Calu3 (cell line): Measurements from ENCODE around the gene MOB3A. TPM values are rescaled to one million over a fixed set of nuclear protein-coding genes. Genes with fewer than 3 reads are reported as not detected.

Source experiments
- BruUV-seq: library from RNA; stranded (reverse); fragments of 400-500 nt; replicated peaks from 2 replicates; lab custom pipeline; 2021; lab: Mats Ljungman, UMichigan
- CTCF ChIA-PET: fragments of 300-600 bp; sonication (Branson Sonifier 250); formaldehyde crosslinking; loops from one replicate; lab custom pipeline; 2022; ENCODE audit warnings: antibody characterized with exemption; lab: Charles Lee
- DNase-seq: peaks from one replicate; pipeline ENCODE4 v3.0.0; 2022
- H3K27ac Mint-ChIP-seq: one replicate; pipeline ENCODE4 v1.8.0; 2022; ENCODE audit warnings: mixed read lengths; ENCODE audit not compliant: unreplicated experiment
- H3K27me3 Mint-ChIP-seq: one replicate; pipeline ENCODE4 v1.8.0; 2022; ENCODE audit warnings: mixed read lengths; ENCODE audit not compliant: unreplicated experiment
- H3K36me3 Mint-ChIP-seq: one replicate; pipeline ENCODE4 v1.8.0; 2022; ENCODE audit warnings: mild to moderate bottlenecking, moderate library complexity, mixed read lengths; ENCODE audit not compliant: insufficient read depth, unreplicated experiment
- H3K4me1 Mint-ChIP-seq: one replicate; pipeline ENCODE4 v1.8.0; 2022; ENCODE audit warnings: mild to moderate bottlenecking, low read depth, mixed read lengths; ENCODE audit not compliant: unreplicated experiment
- H3K4me3 Mint-ChIP-seq: one replicate; pipeline ENCODE4 v1.8.0; 2022; ENCODE audit warnings: mild to moderate bottlenecking, low read depth, moderate library complexity, mixed read lengths; ENCODE audit not compliant: unreplicated experiment
- H3K9me3 Mint-ChIP-seq: one replicate; pipeline ENCODE4 v1.8.0; 2022; ENCODE audit warnings: low read depth, mixed read lengths; ENCODE audit not compliant: unreplicated experiment
- intact Hi-C: fragments of 100-400 bp; cut with micrococcal nuclease; formaldehyde crosslinking; loops from one replicate; pipeline ENCODE4 v1.10.0; 2022; ENCODE audit not compliant: unreplicated experiment
- total RNA-seq: library from RNA; stranded (reverse); gene quantifications from 2 replicates; pipeline ENCODE4 v1.2.3, GENCODE V29; 2022
- TF ChIP-seq, protein P1 (sequence below): fragments of 200-600 bp; IDR thresholded peaks from one replicate; pipeline ENCODE4 v1.8.0; 2022; ENCODE audit warnings: antibody characterized with exemption; ENCODE audit not compliant: unreplicated experiment

The MOB3A gene
- total RNA-seq, 1 experiment from 2014 or later = 15.8 TPM

DNA sequence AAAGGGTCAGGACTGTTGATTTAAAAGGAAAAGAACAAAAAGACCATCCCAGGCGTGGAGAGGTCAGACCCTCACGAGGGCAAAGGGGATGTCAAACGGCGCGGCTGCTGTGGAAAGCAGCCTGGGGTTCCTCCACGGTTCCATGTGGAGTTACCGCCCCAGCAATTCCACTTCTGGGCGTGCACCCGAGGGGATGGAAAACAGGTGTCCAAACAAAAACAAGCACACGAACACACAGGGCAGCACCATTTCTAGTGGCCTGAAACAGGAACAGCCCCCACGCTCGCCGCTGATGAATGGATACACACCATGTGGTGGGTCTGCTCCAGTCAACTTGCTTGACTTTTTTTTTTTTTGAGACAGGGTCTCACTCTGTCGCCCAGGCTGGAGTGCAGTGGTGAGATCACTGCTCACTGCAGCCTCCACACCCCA, 44.0 kb upstream of the MOB3A start:
- Mint-ChIP-seq H3K27me3 (no peaks in the 10 kb centered on the region), H3K4me3 (no peak overlapping the region), H3K4me1 (no peaks in the 10 kb centered on the region), H3K9me3 (no peaks in the 10 kb centered on the region), H3K36me3 (peaks cover 48% of the 10 kb centered on the region), H3K27ac (no peak overlapping the region)
- no peak for DNase-seq
- BruUV-seq = no TSS peak
- TF ChIP-seq, protein P1, sequence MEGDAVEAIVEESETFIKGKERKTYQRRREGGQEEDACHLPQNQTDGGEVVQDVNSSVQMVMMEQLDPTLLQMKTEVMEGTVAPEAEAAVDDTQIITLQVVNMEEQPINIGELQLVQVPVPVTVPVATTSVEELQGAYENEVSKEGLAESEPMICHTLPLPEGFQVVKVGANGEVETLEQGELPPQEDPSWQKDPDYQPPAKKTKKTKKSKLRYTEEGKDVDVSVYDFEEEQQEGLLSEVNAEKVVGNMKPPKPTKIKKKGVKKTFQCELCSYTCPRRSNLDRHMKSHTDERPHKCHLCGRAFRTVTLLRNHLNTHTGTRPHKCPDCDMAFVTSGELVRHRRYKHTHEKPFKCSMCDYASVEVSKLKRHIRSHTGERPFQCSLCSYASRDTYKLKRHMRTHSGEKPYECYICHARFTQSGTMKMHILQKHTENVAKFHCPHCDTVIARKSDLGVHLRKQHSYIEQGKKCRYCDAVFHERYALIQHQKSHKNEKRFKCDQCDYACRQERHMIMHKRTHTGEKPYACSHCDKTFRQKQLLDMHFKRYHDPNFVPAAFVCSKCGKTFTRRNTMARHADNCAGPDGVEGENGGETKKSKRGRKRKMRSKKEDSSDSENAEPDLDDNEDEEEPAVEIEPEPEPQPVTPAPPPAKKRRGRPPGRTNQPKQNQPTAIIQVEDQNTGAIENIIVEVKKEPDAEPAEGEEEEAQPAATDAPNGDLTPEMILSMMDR = no peak
- intact Hi-C loops = no loop called here
- CTCF ChIA-PET = interaction anchor here (0.6 kb wide), 1 partner anchor 23 kb away, joined by 3 read pairs; no protein-coding TSS in a partner anchor

DNA sequence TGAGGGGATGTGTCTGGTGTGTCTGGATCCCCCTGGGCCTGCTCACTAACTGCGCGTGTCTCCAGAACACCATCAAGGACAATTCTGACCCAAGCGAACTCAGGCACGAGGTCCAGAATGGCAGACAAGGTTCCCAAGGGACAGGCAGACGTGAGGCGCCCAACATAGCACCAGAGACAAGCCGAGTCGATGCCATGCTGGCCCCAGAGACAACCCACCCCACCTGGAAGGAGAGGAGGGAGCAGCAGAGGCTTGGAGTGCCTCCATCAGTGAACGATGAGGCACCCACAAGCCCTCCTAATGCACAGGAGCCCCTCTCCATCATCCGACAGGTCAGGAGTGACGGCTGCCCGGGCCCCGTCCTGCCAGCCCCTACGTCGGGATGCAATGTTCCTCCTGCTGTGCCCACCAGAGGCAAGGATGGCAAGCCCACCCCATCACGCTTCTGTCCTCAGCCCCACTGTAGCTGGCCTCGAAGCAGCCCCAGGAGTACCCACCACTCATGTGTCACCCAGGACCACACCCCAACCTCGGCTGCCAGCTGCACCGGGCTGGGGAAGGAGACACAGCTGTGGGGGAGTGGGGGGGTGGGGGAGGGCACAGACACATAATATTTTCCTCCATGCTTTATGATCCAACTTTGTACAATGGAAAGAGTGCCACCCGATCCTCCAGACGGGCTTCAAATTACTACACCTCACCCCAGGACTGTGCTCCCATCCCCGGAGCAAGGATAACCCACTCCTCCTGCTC, 43.4 kb upstream of the MOB3A start:
- Mint-ChIP-seq H3K36me3 (peaks cover 44% of the 10 kb centered on the region), H3K4me1 (no peaks in the 10 kb centered on the region), H3K9me3 (no peaks in the 10 kb centered on the region), H3K27me3 (no peaks in the 10 kb centered on the region), H3K27ac (no peak overlapping the region), H3K4me3 (no peak overlapping the region)
- intact Hi-C loops = no loop called here
- DNase-seq = no peak
- BruUV-seq = no TSS peak
- TF ChIP-seq, protein P1 = no peak
- CTCF ChIA-PET = no interaction called here

DNA sequence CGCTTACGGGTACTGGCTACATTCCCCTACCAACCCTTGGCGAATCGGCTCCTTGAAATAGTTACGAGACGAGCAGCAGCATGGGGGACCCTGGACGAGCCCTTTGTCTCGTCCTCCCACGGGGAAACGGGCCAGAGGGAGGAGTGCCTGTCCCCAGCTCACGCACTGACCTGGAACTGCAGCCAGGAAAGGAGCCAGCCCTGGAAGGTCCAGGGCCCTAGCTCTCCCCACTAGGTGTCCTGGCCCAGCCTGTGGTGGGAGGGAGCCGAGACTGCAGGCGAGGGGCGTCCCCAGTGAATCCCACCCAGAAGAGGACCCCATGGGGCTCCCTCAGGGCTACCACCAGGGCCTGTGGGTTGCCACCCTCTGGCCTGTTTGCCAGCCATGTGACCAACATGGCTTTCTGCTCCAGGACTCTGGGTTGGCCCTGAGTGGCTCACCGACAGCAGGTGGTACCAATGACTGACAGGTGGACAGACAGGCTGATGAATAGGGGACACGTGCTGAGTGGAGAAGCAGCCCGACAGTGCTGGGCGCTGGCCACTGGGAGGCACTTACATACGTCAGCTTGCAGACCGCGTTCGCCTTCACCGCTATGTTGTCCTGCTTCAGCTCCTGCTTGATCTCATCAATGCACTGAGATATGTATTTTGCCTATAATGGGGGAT, 42.1 kb upstream of the MOB3A start:
- TF ChIP-seq, protein P1 = no peak
- BruUV-seq = no TSS peak
- Mint-ChIP-seq H3K4me1 (no peaks in the 10 kb centered on the region), H3K36me3 (peaks cover 34% of the 10 kb centered on the region), H3K27me3 (no peaks in the 10 kb centered on the region), H3K4me3 (no peak overlapping the region), H3K9me3 (no peaks in the 10 kb centered on the region), H3K27ac (no peak overlapping the region)
- intact Hi-C loops = no loop called here
- DNase-seq = no peak
- CTCF ChIA-PET = interaction anchor here (0.7 kb wide), 1 partner anchor 486 kb away, joined by 5 read pairs; the partner anchor contains the start of gene TCF3

DNA sequence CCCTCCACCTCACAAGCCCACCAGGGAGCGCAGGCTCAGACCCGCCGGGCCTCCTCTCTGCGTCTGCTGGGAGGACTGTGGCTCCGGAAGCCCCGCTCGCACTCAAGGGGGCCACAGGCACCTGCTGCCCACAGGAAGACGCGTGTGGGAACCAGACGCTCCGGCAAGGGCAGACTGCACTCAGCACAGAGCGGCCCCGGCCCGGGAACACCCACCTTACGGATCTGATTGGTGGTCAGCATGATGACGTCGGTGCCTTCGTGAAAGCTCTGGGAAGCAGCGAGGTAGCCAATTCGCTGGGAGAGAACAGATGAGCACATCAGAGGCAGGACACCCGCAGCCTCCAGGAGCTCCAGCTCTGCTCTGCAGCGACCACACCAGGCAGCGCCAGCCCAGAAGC, 40.7 kb upstream of the MOB3A start:
- Mint-ChIP-seq H3K4me3 (no peak overlapping the region), H3K4me1 (no peaks in the 10 kb centered on the region), H3K27ac (no peak overlapping the region), H3K36me3 (peaks cover 30% of the 10 kb centered on the region), H3K9me3 (no peaks in the 10 kb centered on the region), H3K27me3 (no peaks in the 10 kb centered on the region)
- intact Hi-C loops = no loop called here
- no TSS peak for BruUV-seq
- TF ChIP-seq, protein P1 = no peak
- CTCF ChIA-PET = no interaction called here
- DNase-seq = no peak
